Spleen (tissue), 11 donors: ENCODE measurements around the gene MAPKBP1. TPM values are rescaled to one million over a fixed set of nuclear protein-coding genes. Genes with fewer than 3 reads are reported as not detected.

ENCODE experiments used
- DNase-seq: peaks from one replicate; pipeline ENCODE4 v3.0.0-alpha.2; 2020
- H3K27ac ChIP-seq, 8 donors: fragments of 200-600 bp; sonication (generic) in 7 of 8; 1 replicate in 4 of 8; 2 replicates in 4 of 8; pipeline versions ENCODE4 v1.5.0 to v1.8.0; 2016 to 2021; ENCODE audit warnings: inconsistent platforms in 4 of 8, mild to moderate bottlenecking in 4 of 8, moderate library complexity in 1 of 8
- H3K27me3 ChIP-seq, 7 donors: fragments of 200-600 bp; sonication (generic) in 6 of 7; replicated peaks in 1 of 7; 1 replicate in 4 of 7; 2 replicates in 3 of 7; pipeline versions ENCODE4 v1.5.0 to v1.8.0; 2016 to 2021; ENCODE audit warnings: inconsistent platforms in 3 of 7, mild to moderate bottlenecking in 1 of 7
- H3K36me3 ChIP-seq, 6 donors: fragments of 200-600 bp; sonication (generic) in 5 of 6; 1 replicate in 4 of 6; 2 replicates in 2 of 6; pipeline versions ENCODE4 v1.5.0 to v1.8.0; 2016 to 2021; ENCODE audit warnings: inconsistent platforms in 2 of 6
- H3K4me1 ChIP-seq, 6 donors: fragments of 200-600 bp; sonication (generic) in 5 of 6; 1 replicate in 3 of 6; 2 replicates in 3 of 6; pipeline versions ENCODE4 v1.5.0 to v1.8.0; 2016 to 2021; ENCODE audit warnings: inconsistent platforms in 3 of 6
- H3K4me3 ChIP-seq, 8 donors: fragments of 200-600 bp; sonication (generic) in 7 of 8; 1 replicate in 4 of 8; 2 replicates in 4 of 8; pipeline versions ENCODE4 v1.5.0 to v1.8.0; 2016 to 2021; ENCODE audit warnings: inconsistent platforms in 4 of 8, mild to moderate bottlenecking in 4 of 8, moderate library complexity in 2 of 8
- H3K9me3 ChIP-seq, 8 donors: fragments of 200-600 bp; sonication (generic) in 7 of 8; 1 replicate in 4 of 8; 2 replicates in 4 of 8; pipeline versions ENCODE4 v1.5.0 to v1.8.0; 2016 to 2021; ENCODE audit warnings: inconsistent platforms in 4 of 8
- CTCF ChIP-seq, 11 experiments: fragments of 200-600 bp in 7 of 11; fragments of 450-650 bp in 4 of 11; sonication (generic) in 4 of 11; IDR thresholded peaks in 8 of 11; conservative IDR thresholded peaks in 3 of 11; 1 replicate in 7 of 11; 2 replicates in 4 of 11; pipeline versions ENCODE4 v1.4.0 to v1.8.0; 2016 to 2021; ENCODE audit warnings: antibody characterized with exemption in 11 of 11, inconsistent platforms in 4 of 11, mild to moderate bottlenecking in 1 of 11
- POLR2A ChIP-seq, 3 donors: fragments of 450-650 bp; IDR thresholded peaks; one replicate each; pipeline ENCODE4 v1.5.1; 2017; ENCODE audit warnings: antibody characterized with exemption in 3 of 3, mild to moderate bottlenecking in 1 of 3
- POLR2AphosphoS5 ChIP-seq, 3 donors: sonication (generic); formaldehyde crosslinking; IDR thresholded peaks; one replicate each; pipeline ENCODE4 v1.5.1; 2017; ENCODE audit warnings: antibody characterized with exemption in 3 of 3
- WGBS, 5 donors: extraction: QIAGEN DNeasy Blood & Tissue Kit in 3 of 5; methylation state at CpG; one replicate each; pipeline versions ENCODE4 v1.1.5 to v1.1.7; 2013 to 2018; 5-methylcytosine and 5-hydroxymethylcytosine counted together
- intact Hi-C: fragments of 100-400 bp; cut with DNase I; formaldehyde crosslinking; loops from one replicate; pipeline ENCODE4 v1.15.0; 2023; ENCODE audit warnings: low total_unique reads
- polyA plus RNA-seq, 3 donors: library from polyadenylated mRNA; stranded (reverse); fragments of 200-250 nt; gene quantifications; one replicate each; pipeline ENCODE4 v1.2.1, GENCODE V29; 2013
- total RNA-seq, 7 donors: library from RNA; depleted of rRNA in 3 of 7; stranded (reverse); fragments of >200 nt in 3 of 7; fragmentation: NEBNext Ultra II Directional in 4 of 7; extraction: Animal tissue kit (Norgen Biotek cat#: 25700) in 4 of 7; gene quantifications; one replicate each; pipeline versions ENCODE4 v1.1.0 to v1.2.1, GENCODE V29; 2016 to 2021
- donor health status: healthy with polysubstance abuse.
- donor health status: DM: no; HTN: no; CAD: no; lungs with moderate emphysema.
- donor health status: DM: no; HTN: no; CAD: no.
- donor health status: Bipolar disorder and iron deficiency.
- donor health status: healthy.
- donor health status: DM: no; HTN: no; CAD: no.
- donor health status: DM: yes; HTN: yes; CAD: no.

MAPKBP1 gene
- total and polyA plus RNA-seq, 10 donors, result 2.4 to 44.5 (median 26.0) TPM

- TF ChIP-seq POLR2AphosphoS5 (IDR thresholded peaks at IDR 0.05), result no peak
- no peak for TF ChIP-seq CTCF (IDR thresholded peaks at IDR 0.05 in 8 of 11, conservative IDR thresholded peaks at IDR 0.05 in 3 of 11)
- no peak for TF ChIP-seq POLR2A (IDR thresholded peaks at IDR 0.05)
- Histone ChIP-seq H3K27me3 (no peaks in the 10 kb centered on the region), H3K9me3 (no peaks in the 10 kb centered on the region), H3K36me3 (peaks cover 0 to 69% (median 48%) of the 10 kb centered on the region in 6 donors), H3K27ac (no peak overlapping the region), H3K4me1 (peaks cover 0 to 27% (median 9%) of the 10 kb centered on the region in 6 donors), H3K4me3 (no peak overlapping the region)
- 94 to 99% (median 96%) methylated on average over 8 of the region's 8 CpGs for WGBS, 5 donors
- intact Hi-C loops, result loop anchor here (5.0 to 10.0 kb wide), 2 partner anchors 91 to 211 kb away; no protein-coding TSS in a partner anchor
- peak; percentile 51 for DNase-seq
These were observed 39.1 kb downstream of the MAPKBP1 start for GRCh38 chr15:41813426-41813825.

GRCh38 chr15:41814534-41814933, 40.2 kb downstream of the MAPKBP1 start:
- 95 to 98% (median 95%) methylated on average over 5 of the region's 5 CpGs for WGBS, 5 donors
- peaks cover 0 to 78% (median 57%) of the 10 kb centered on the region in 6 donors for H3K36me3 ChIP-seq
- H3K27me3 ChIP-seq, result no peaks in the 10 kb centered on the region
- no peak for TF ChIP-seq CTCF (IDR thresholded peaks at IDR 0.05 in 8 of 11, conservative IDR thresholded peaks at IDR 0.05 in 3 of 11)
- TF ChIP-seq POLR2A (IDR thresholded peaks at IDR 0.05), result no peak
- TF ChIP-seq POLR2AphosphoS5 (IDR thresholded peaks at IDR 0.05), result no peak
- H3K9me3 ChIP-seq, result no peaks in the 10 kb centered on the region
- DNase-seq, result no peak
- intact Hi-C loops, result loop anchor here (5.0 to 10.0 kb wide), 2 partner anchors 90 to 212 kb away; no protein-coding TSS in a partner anchor
- no peak overlapping the region for H3K4me3 ChIP-seq
- H3K27ac ChIP-seq, result no peak overlapping the region
- peaks cover 0 to 21% (median 9%) of the 10 kb centered on the region in 6 donors for H3K4me1 ChIP-seq

GRCh38 chr15:41816788-41817187, 42.5 kb downstream of the MAPKBP1 start:
- no peak overlapping the region for H3K27ac ChIP-seq
- peak; percentile 65 for DNase-seq
- no peaks in the 10 kb centered on the region for H3K9me3 ChIP-seq
- WGBS, 5 donors, result 96 to 100% (median 98%) methylated on average over 1 to 9 of the region's 9 CpGs
- no peaks in the 10 kb centered on the region for H3K27me3 ChIP-seq
- H3K4me3 ChIP-seq, result no peak overlapping the region
- TF ChIP-seq POLR2AphosphoS5 (IDR thresholded peaks at IDR 0.05) (no peak), CTCF (IDR thresholded peaks at IDR 0.05 in 8 of 11, conservative IDR thresholded peaks at IDR 0.05 in 3 of 11) (no peak), POLR2A (IDR thresholded peaks at IDR 0.05) (no peak)
- peaks cover 0 to 100% (median 77%) of the 10 kb centered on the region in 6 donors for H3K36me3 ChIP-seq
- intact Hi-C loops, result loop anchor here (10.0 kb wide), 1 partner anchor 88 kb away; no protein-coding TSS in a partner anchor
- H3K4me1 ChIP-seq, result peaks cover 0 to 2% (median 0%) of the 10 kb centered on the region in 6 donors

- TF ChIP-seq CTCF (IDR thresholded peaks at IDR 0.05 in 8 of 11, conservative IDR thresholded peaks at IDR 0.05 in 3 of 11), result no peak
- TF ChIP-seq POLR2AphosphoS5 (IDR thresholded peaks at IDR 0.05), result peak in 1 of 3 donors; percentile 10
- TF ChIP-seq POLR2A (IDR thresholded peaks at IDR 0.05), result no peak
- Histone ChIP-seq H3K36me3 (peaks cover 0 to 100% (median 80%) of the 10 kb centered on the region in 6 donors), H3K4me1 (no peaks in the 10 kb centered on the region), H3K4me3 (no peak overlapping the region), H3K27me3 (no peaks in the 10 kb centered on the region), H3K9me3 (no peaks in the 10 kb centered on the region), H3K27ac (no peak overlapping the region)
- DNase-seq, result peak; percentile 47
- intact Hi-C loops, result loop anchor here (10.0 kb wide), 1 partner anchor 87 kb away; no protein-coding TSS in a partner anchor
- 92 to 99% (median 94%) methylated on average over 7 to 14 of the region's 14 CpGs for WGBS, 5 donors
These were observed 43.0 kb downstream of the MAPKBP1 start for GRCh38 chr15:41817327-41817726.
